Right atrium auricular region (tissue), 2 donors: Measurements from ENCODE around the gene VIL1. TPM values are rescaled to one million over a fixed set of nuclear protein-coding genes. Genes with fewer than 3 reads are reported as not detected.

Experiments used
- DNase-seq: peaks from one replicate; pipeline ENCODE4 v3.0.0-alpha.2; 2019; ENCODE audit warnings: low spot score
- H3K27ac ChIP-seq, 2 donors: fragments of 200-600 bp; sonication (generic); 1 replicate in 1 of 2; 2 replicates in 1 of 2; pipeline ENCODE4 v1.5.1; 2016 to 2019
- H3K27me3 ChIP-seq, 2 donors: fragments of 200-600 bp; sonication (generic); one replicate each; pipeline versions ENCODE4 v1.5.1 to v1.6.0; 2017 to 2019
- H3K36me3 ChIP-seq: fragments of 200-600 bp; sonication (generic); one replicate; pipeline ENCODE4 v1.5.1; 2016
- H3K4me1 ChIP-seq, 2 donors: fragments of 200-600 bp; sonication (generic); one replicate each; pipeline versions ENCODE4 v1.5.1 to v1.6.0; 2017 to 2019
- H3K4me3 ChIP-seq, 2 donors: fragments of 200-600 bp; sonication (generic); 1 replicate in 1 of 2; 2 replicates in 1 of 2; pipeline ENCODE4 v1.5.1; 2017 to 2019; ENCODE audit warnings: mild to moderate bottlenecking in 1 of 2, moderate library complexity in 1 of 2
- H3K9me3 ChIP-seq, 2 donors: fragments of 200-600 bp; sonication (generic); one replicate each; pipeline ENCODE4 v1.5.1; 2019
- CTCF ChIP-seq, 2 donors: fragments of 200-600 bp; sonication (generic); IDR thresholded peaks; one replicate each; pipeline ENCODE4 v1.5.1; 2019; ENCODE audit warnings: antibody characterized with exemption in 2 of 2
- total RNA-seq, 2 donors: library from RNA; depleted of rRNA; stranded (reverse); fragments of >200 nt; gene quantifications; one replicate each; pipeline ENCODE4 v1.1.0, GENCODE V29; 2016

VIL1 gene
- total RNA-seq, 2 donors from 2014 or later: not detected

GRCh38 chr2:218472988-218473387 is 54.1 kb downstream of the VIL1 start:
- H3K27ac ChIP-seq: no peak overlapping the region
- no peaks in the 10 kb centered on the region for H3K9me3 ChIP-seq
- DNase-seq: no peak
- peaks cover 17% of the 10 kb centered on the region for H3K36me3 ChIP-seq
- no peak overlapping the region for H3K4me3 ChIP-seq
- no peaks in the 10 kb centered on the region for H3K4me1 ChIP-seq
- no peak for TF ChIP-seq CTCF (IDR thresholded peaks at IDR 0.05)
- H3K27me3 ChIP-seq: no peaks in the 10 kb centered on the region

GRCh38 chr2:218474527-218474926 is 55.6 kb downstream of the VIL1 start:
- no peak for TF ChIP-seq CTCF (IDR thresholded peaks at IDR 0.05)
- Histone ChIP-seq H3K27ac (no peak overlapping the region), H3K36me3 (peaks cover 17% of the 10 kb centered on the region), H3K4me3 (no peak overlapping the region), H3K9me3 (no peaks in the 10 kb centered on the region), H3K4me1 (no peaks in the 10 kb centered on the region), H3K27me3 (no peaks in the 10 kb centered on the region)
- no peak for DNase-seq

GRCh38 chr2:218476676-218477075 is 57.8 kb downstream of the VIL1 start:
- Histone ChIP-seq H3K4me3 (no peak overlapping the region), H3K4me1 (no peaks in the 10 kb centered on the region), H3K36me3 (peaks cover 20% of the 10 kb centered on the region), H3K27me3 (no peaks in the 10 kb centered on the region), H3K27ac (no peak overlapping the region), H3K9me3 (no peaks in the 10 kb centered on the region)
- TF ChIP-seq CTCF (IDR thresholded peaks at IDR 0.05): no peak
- no peak for DNase-seq

- no peak for DNase-seq
- H3K27ac ChIP-seq: no peak overlapping the region
- no peaks in the 10 kb centered on the region for H3K4me1 ChIP-seq
Measured at GRCh38 chr2:218477247-218477646, 58.3 kb downstream of the VIL1 start.

GRCh38 chr2:218478544-218478943 is 59.6 kb downstream of the VIL1 start:
- Histone ChIP-seq H3K27me3 (no peaks in the 10 kb centered on the region), H3K9me3 (no peaks in the 10 kb centered on the region), H3K36me3 (peaks cover 24% of the 10 kb centered on the region), H3K4me3 (no peak overlapping the region), H3K4me1 (no peaks in the 10 kb centered on the region), H3K27ac (no peak overlapping the region)
- DNase-seq: no peak
- TF ChIP-seq CTCF (IDR thresholded peaks at IDR 0.05): no peak

More at GRCh38 chr2:218477247-218477646, 58.3 kb downstream of the VIL1 start:
- H3K9me3 ChIP-seq: no peaks in the 10 kb centered on the region
- H3K4me3 ChIP-seq: no peak overlapping the region
- H3K36me3 ChIP-seq: peaks cover 25% of the 10 kb centered on the region
- H3K27me3 ChIP-seq: no peaks in the 10 kb centered on the region
- TF ChIP-seq CTCF (IDR thresholded peaks at IDR 0.05): no peak

- Histone ChIP-seq H3K36me3 (peaks cover 21% of the 10 kb centered on the region), H3K27ac (no peak overlapping the region), H3K4me3 (no peak overlapping the region), H3K4me1 (no peaks in the 10 kb centered on the region), H3K27me3 (no peaks in the 10 kb centered on the region), H3K9me3 (no peaks in the 10 kb centered on the region)
- DNase-seq: no peak
- TF ChIP-seq CTCF (IDR thresholded peaks at IDR 0.05): no peak
Measured at GRCh38 chr2:218479595-218479994, 60.7 kb downstream of the VIL1 start.
